ENCODE results near the gene KCNIP3. TPM values are rescaled to one million over a fixed set of nuclear protein-coding genes. Genes with fewer than 3 reads are reported as not detected.

Gene KCNIP3
- total RNA-seq, 1 experiment from 2014 or later: 19.1 TPM

DNA sequence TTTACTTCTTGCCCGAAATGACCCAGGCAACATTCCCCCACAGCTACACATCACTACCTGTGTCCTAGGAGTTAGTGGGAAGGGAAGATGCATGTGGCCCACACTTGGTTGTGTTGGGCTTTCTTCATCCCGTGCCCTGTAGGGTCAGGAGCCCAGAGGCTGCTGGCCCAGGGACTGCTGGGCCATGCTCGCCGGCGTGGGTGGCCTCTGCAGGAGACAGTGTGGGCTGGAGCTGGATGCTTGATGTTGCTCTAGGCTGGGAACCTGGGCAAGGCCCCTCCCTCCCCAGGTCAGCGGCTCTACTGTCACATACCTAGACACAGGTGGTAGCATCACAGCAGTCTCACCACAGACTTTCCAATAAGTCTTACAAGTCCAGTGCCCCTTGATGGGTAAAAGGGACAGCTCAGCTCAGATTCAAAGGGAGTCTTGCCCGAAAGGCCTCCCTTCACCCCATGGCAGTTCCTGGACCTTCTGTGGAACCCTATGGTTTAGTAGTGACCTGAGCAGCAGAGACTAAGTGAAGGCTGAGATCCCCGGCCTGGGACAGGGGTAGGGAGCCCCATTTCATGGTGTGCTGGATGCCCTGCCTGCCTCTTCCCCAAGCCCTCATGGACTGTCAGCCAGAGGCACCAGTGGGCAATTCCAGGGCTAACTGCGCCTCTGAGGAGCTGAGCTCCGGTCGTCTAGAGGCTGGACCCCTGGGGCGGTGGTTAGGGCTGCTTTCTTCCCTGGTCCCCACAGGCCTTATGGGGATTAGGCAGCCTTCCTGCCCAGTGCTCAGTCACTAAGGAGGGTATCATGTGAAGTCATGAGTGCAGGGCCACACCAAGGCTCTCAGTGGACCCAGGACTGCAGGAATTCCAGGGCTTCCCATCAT, 59.9 kb downstream of the KCNIP3 start:
- intact Hi-C loops (cut with micrococcal nuclease): no loop called here
- Histone ChIP-seq H3K4me1 (ENCODE audit: insufficient read depth, low read length) (no peaks in the 10 kb centered on the region), H3K79me2 (ENCODE audit: low read length) (no peaks in the 10 kb centered on the region), H3K9ac (ENCODE audit: low read length) (no peak overlapping the region), H3K4me3 (ENCODE audit: low read length) (no peak overlapping the region), H2AFZ (ENCODE audit: low read length) (no peak overlapping the region), H3F3A (ENCODE audit: low read length, unreplicated experiment) (no peaks in the 10 kb centered on the region), H3K36me3 (ENCODE audit: low read depth, low read length) (no peaks in the 10 kb centered on the region), H3K9me2 (replicated peaks; ENCODE audit: low read length) (no peaks in the 10 kb centered on the region), H3K4me2 (ENCODE audit: low read length) (no peak overlapping the region), H3K9me3 (ENCODE audit: low read length) (no peaks in the 10 kb centered on the region), H4K20me1 (ENCODE audit: low read length) (no peaks in the 10 kb centered on the region), H3K27me3 (ENCODE audit: low read length) (no peaks in the 10 kb centered on the region), H3K27ac (ENCODE audit: low read length) (no peak overlapping the region)
- no peak for TF ChIP-seq EZH2phosphoT487 (IDR thresholded peaks at IDR 0.05; ENCODE audit: borderline replicate concordance, low read length)
- no peak for TF ChIP-seq EZH2 (IDR thresholded peaks at IDR 0.05; ENCODE audit: low read length, unreplicated experiment)
- TF ChIP-seq CTCF (conservative IDR thresholded peaks at IDR 0.05; ENCODE audit: low read depth, low read length): no peak
- ATAC-seq (no peak), DNase-seq (no peak)
- ChIA-PET CTCF (no interaction called here), POLR2A (ENCODE audit: unreplicated experiment) (no interaction called here)
- no TSS peak for BruUV-seq (replicated peaks)

GRCh38 chr2:95357717-95358280, 60.7 kb downstream of the KCNIP3 start:
- Histone ChIP-seq H3K27me3 (ENCODE audit: low read length) (no peaks in the 10 kb centered on the region), H3K4me1 (ENCODE audit: insufficient read depth, low read length) (no peaks in the 10 kb centered on the region), H3K79me2 (ENCODE audit: low read length) (no peaks in the 10 kb centered on the region), H3F3A (ENCODE audit: low read length, unreplicated experiment) (no peaks in the 10 kb centered on the region), H3K9me2 (replicated peaks; ENCODE audit: low read length) (no peaks in the 10 kb centered on the region), H3K4me2 (ENCODE audit: low read length) (no peak overlapping the region), H2AFZ (ENCODE audit: low read length) (no peak overlapping the region), H3K27ac (ENCODE audit: low read length) (no peak overlapping the region), H4K20me1 (ENCODE audit: low read length) (no peaks in the 10 kb centered on the region), H3K9me3 (ENCODE audit: low read length) (no peaks in the 10 kb centered on the region), H3K4me3 (ENCODE audit: low read length) (no peak overlapping the region), H3K9ac (ENCODE audit: low read length) (no peak overlapping the region), H3K36me3 (ENCODE audit: low read depth, low read length) (no peaks in the 10 kb centered on the region)
- TF ChIP-seq EZH2 (IDR thresholded peaks at IDR 0.05; ENCODE audit: low read length, unreplicated experiment) (no peak), CTCF (conservative IDR thresholded peaks at IDR 0.05; ENCODE audit: low read depth, low read length) (no peak), EZH2phosphoT487 (IDR thresholded peaks at IDR 0.05; ENCODE audit: borderline replicate concordance, low read length) (no peak)
- intact Hi-C loops (cut with micrococcal nuclease): no loop called here
- POLR2A ChIA-PET (ENCODE audit: unreplicated experiment): no interaction called here
- CTCF ChIA-PET: no interaction called here
- ATAC-seq: no peak; the same call in 1 of the 2 replicates
- no TSS peak for BruUV-seq (replicated peaks)
- no peak for DNase-seq

DNA sequence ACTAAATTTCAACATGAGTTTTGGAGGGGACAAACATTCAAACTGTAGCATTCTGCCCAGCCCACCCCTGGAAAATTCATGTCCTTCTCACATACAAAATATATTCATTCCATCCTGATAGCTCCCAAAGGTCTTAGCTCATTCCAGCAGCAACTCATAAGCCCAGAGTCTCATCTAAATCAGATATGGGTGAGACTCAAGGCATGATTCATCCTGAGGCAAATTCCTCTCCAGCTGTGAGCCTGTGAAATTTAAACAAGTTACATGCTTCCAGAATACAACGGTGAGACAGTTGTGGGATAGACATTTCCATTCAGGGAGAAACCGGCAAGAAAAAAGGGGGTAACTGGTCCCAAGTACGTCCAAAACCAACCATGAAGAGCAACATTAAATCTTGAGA, 61.9 kb downstream of the KCNIP3 start:
- Histone ChIP-seq H3K4me3 (ENCODE audit: low read length) (no peak overlapping the region), H3F3A (ENCODE audit: low read length, unreplicated experiment) (no peaks in the 10 kb centered on the region), H3K9me3 (ENCODE audit: low read length) (no peaks in the 10 kb centered on the region), H3K9me2 (replicated peaks; ENCODE audit: low read length) (no peaks in the 10 kb centered on the region), H3K4me2 (ENCODE audit: low read length) (no peak overlapping the region), H2AFZ (ENCODE audit: low read length) (no peak overlapping the region), H4K20me1 (ENCODE audit: low read length) (no peaks in the 10 kb centered on the region), H3K36me3 (ENCODE audit: low read depth, low read length) (no peaks in the 10 kb centered on the region), H3K9ac (ENCODE audit: low read length) (no peak overlapping the region), H3K79me2 (ENCODE audit: low read length) (no peaks in the 10 kb centered on the region), H3K27me3 (ENCODE audit: low read length) (no peaks in the 10 kb centered on the region), H3K27ac (ENCODE audit: low read length) (no peak overlapping the region), H3K4me1 (ENCODE audit: insufficient read depth, low read length) (no peaks in the 10 kb centered on the region)
- TF ChIP-seq CTCF (conservative IDR thresholded peaks at IDR 0.05; ENCODE audit: low read depth, low read length): no peak
- no peak for TF ChIP-seq EZH2 (IDR thresholded peaks at IDR 0.05; ENCODE audit: low read length, unreplicated experiment)
- no peak for TF ChIP-seq EZH2phosphoT487 (IDR thresholded peaks at IDR 0.05; ENCODE audit: borderline replicate concordance, low read length)
- intact Hi-C loops (cut with micrococcal nuclease): no loop called here
- DNase-seq (peak; percentile 43), ATAC-seq (no peak)
- BruUV-seq (replicated peaks): no TSS peak
- ChIA-PET POLR2A (ENCODE audit: unreplicated experiment) (interaction anchor here (0.8 kb wide), 1 partner anchor 70 kb away, joined by 6 read pairs; no protein-coding TSS in a partner anchor), CTCF (interaction anchor here (0.5 kb wide), 1 partner anchor 72 kb away, joined by 13 read pairs; no protein-coding TSS in a partner anchor)
